Ishikawa (cell line): ENCODE results near the gene TMEM255B.

Experiments used
- CEBPB ChIP-seq: IDR thresholded peaks from 2 replicates; pipeline ENCODE4 v1.6.1; 2012
- CREB1 ChIP-seq: IDR thresholded peaks from 2 replicates; pipeline ENCODE4 v1.6.1; 2012; ENCODE audit warnings: low read depth
- EGR1 ChIP-seq: IDR thresholded peaks from 2 replicates; pipeline ENCODE4 v1.6.1; 2012
- EP300 ChIP-seq: IDR thresholded peaks from 2 replicates; pipeline ENCODE4 v1.6.1; 2012; ENCODE audit warnings: borderline replicate concordance
- FOXM1 ChIP-seq: IDR thresholded peaks from 2 replicates; pipeline ENCODE4 v1.6.1; 2012; ENCODE audit warnings: low read depth, borderline replicate concordance
- NFIC ChIP-seq: IDR thresholded peaks from 2 replicates; pipeline ENCODE4 v1.6.1; 2012
- RAD21 ChIP-seq: IDR thresholded peaks from 2 replicates; pipeline ENCODE4 v1.6.1; 2012; ENCODE audit warnings: low read depth
- TAF1 ChIP-seq: IDR thresholded peaks from 2 replicates; pipeline ENCODE4 v1.6.1; 2012; ENCODE audit warnings: low read depth, mild to moderate bottlenecking
- TCF12 ChIP-seq: IDR thresholded peaks from 2 replicates; pipeline ENCODE4 v1.6.1; 2012; ENCODE audit warnings: low read depth
- TEAD4 ChIP-seq: IDR thresholded peaks from 2 replicates; pipeline ENCODE4 v1.6.1; 2012
- YY1 ChIP-seq: IDR thresholded peaks from 2 replicates; pipeline ENCODE4 v1.6.1; 2012; ENCODE audit warnings: low read depth
- ZBTB7A ChIP-seq: IDR thresholded peaks from 2 replicates; pipeline ENCODE4 v1.6.1; 2012; ENCODE audit warnings: low read depth
- TF ChIP-seq, protein P1 (sequence below): IDR thresholded peaks from 2 replicates; pipeline ENCODE4 v1.6.1; 2012
- TF ChIP-seq, protein P2 (sequence below): IDR thresholded peaks from 2 replicates; pipeline ENCODE4 v1.6.1; 2012; ENCODE audit warnings: low read depth, mild to moderate bottlenecking
- TF ChIP-seq, protein P3 (sequence below): IDR thresholded peaks from 2 replicates; pipeline ENCODE4 v1.6.1; 2012

TMEM255B gene

DNA sequence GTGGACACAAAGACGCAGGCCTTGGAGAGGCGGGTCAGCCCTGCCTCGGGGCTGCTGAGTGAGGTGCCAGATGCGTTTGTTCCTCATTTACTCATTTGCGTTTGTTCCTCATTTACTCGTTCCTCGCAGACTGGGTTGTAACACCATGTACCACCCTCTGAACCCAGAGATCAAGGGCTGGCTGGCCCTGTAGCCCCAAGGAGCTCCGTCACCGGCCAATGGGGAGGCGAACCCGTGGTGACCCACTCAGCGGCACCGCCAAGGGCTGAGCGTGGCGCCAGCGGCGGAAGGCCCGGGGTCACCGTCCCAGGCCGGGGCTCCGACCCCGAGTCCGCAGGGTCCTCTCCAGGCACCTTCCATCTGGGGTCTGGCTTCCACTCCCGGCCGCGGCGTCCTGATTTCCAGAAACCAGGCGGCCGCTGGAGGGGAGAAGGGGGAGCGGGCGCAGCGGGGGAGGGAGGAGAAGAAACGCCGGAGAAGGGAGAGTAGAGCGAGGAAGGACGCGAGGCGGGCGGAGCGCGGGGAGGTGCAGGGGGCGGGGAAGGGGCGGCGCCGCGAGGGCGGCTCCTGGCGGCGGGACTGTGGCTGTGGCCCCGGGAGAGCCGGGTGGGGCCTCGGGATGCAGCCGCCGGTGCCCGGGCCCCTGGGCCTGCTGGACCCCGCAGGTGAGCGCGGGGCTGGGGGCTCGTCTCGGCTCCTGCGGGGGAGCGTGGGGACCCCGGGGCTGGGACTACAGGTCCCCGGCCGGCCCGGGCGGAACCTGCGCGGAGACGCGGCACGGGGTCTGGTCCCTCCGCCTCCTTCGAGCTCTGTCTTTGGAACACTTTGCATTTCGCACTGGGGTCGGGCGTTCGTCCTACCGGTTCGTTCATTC lies at the start of gene TMEM255B:
Gene TMEM255B (plus strand): TSS at position 576 of the 874 bp plus-strand sequence. CDS start 44 bp downstream, at position 620.
- no peak for TF ChIP-seq EGR1
- TF ChIP-seq CREB1 = no peak
- TF ChIP-seq TEAD4 = no peak
- TF ChIP-seq FOXM1 = no peak
- TF ChIP-seq, protein P1, sequence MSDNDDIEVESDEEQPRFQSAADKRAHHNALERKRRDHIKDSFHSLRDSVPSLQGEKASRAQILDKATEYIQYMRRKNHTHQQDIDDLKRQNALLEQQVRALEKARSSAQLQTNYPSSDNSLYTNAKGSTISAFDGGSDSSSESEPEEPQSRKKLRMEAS = no peak
- TF ChIP-seq NFIC = no peak
- TF ChIP-seq, protein P2, sequence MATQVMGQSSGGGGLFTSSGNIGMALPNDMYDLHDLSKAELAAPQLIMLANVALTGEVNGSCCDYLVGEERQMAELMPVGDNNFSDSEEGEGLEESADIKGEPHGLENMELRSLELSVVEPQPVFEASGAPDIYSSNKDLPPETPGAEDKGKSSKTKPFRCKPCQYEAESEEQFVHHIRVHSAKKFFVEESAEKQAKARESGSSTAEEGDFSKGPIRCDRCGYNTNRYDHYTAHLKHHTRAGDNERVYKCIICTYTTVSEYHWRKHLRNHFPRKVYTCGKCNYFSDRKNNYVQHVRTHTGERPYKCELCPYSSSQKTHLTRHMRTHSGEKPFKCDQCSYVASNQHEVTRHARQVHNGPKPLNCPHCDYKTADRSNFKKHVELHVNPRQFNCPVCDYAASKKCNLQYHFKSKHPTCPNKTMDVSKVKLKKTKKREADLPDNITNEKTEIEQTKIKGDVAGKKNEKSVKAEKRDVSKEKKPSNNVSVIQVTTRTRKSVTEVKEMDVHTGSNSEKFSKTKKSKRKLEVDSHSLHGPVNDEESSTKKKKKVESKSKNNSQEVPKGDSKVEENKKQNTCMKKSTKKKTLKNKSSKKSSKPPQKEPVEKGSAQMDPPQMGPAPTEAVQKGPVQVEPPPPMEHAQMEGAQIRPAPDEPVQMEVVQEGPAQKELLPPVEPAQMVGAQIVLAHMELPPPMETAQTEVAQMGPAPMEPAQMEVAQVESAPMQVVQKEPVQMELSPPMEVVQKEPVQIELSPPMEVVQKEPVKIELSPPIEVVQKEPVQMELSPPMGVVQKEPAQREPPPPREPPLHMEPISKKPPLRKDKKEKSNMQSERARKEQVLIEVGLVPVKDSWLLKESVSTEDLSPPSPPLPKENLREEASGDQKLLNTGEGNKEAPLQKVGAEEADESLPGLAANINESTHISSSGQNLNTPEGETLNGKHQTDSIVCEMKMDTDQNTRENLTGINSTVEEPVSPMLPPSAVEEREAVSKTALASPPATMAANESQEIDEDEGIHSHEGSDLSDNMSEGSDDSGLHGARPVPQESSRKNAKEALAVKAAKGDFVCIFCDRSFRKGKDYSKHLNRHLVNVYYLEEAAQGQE = no peak
- TF ChIP-seq TCF12 = no peak

DNA sequence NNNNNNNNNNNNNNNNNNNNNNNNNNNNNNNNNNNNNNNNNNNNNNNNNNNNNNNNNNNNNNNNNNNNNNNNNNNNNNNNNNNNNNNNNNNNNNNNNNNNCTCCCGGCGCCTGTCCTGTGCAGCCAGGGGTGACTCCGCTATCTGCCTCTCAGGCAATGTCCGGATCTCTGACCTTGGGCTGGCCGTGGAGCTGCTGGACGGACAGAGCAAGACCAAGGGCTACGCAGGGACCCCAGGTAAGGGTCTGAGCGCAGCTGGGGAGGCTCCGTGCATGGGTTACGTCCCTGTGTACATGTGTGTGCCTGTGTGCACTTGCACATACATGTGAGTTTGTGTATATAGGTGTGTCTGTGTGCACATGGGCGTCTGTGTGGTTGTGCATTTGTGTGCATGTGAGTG lies 36.1 kb upstream of the TMEM255B start:
- no peak for TF ChIP-seq CREB1
- no peak for TF ChIP-seq CEBPB
- no peak for TF ChIP-seq TAF1

DNA sequence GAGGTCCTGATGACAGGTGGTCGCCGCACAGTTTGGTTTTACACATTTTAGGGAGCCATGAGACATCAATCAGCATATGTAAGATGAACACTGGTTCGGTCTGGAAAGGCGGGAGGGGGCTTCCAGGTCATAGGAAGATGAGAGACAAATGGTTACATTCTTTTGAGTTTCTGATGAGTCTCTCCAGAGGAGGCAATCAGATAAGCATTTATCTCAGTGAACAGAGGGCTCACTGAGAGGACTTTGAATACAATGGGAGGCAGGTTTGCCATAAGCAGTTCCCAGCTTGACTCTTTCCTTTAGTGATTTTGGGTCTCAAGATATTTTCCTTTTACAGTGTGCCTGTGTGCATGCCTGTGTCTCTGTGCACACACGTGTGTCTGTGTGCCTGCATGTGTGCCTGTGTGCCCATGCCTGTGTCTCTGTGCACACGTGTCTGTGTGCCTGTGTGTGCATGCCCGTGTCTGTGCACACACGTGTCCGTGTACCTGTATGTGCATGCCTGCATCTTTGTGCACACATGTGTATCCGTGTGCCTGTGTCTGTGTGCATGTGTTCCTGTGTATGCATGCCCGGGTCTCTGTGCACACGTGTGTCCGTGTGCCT lies 35.5 kb upstream of the TMEM255B start:
- TF ChIP-seq YY1 = no peak

DNA sequence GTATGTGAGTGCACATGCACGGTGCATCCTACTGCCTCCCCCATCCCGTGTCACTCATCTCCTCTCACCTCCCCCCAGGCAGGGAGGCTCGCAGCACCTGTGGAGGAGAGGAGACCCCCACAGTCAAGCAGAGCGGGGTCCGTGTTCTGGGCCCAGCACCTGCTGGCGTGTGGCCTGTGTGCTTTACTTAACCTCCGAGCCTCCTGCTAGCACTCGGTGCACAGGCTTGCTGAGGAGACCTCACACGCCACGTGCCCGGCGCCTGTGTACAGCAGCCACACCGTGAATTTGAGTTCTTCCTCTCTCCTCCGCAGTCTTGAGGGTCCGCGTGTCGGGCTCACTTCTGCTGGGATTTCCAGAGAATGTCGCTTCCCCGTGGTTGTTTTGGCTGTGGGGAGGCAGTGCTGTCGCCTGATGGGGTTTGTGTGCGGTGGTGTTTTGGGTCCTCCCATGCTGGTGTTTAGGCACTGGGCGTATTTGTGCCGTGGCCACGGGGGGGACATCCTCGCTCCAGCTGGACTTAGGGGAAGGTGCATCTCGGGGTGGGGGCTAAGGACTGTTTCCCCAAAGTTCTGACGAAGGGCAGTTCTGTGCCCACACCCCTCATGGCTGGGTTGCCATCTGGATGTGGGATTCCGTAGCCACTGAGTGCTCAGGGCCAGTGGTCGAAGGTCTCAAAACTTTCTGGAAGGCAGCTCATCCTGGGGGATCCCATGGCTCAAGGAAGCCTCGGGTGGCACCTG lies 34.8 kb upstream of the TMEM255B start:
- TF ChIP-seq NFIC = no peak
- TF ChIP-seq TEAD4 = no peak
- TF ChIP-seq TAF1 = no peak
- no peak for TF ChIP-seq CREB1
- no peak for TF ChIP-seq EP300
- TF ChIP-seq YY1 = no peak
- TF ChIP-seq, protein P3, sequence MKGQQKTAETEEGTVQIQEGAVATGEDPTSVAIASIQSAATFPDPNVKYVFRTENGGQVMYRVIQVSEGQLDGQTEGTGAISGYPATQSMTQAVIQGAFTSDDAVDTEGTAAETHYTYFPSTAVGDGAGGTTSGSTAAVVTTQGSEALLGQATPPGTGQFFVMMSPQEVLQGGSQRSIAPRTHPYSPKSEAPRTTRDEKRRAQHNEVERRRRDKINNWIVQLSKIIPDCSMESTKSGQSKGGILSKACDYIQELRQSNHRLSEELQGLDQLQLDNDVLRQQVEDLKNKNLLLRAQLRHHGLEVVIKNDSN = no peak
- TF ChIP-seq EGR1 = no peak
- no peak for TF ChIP-seq FOXM1
- no peak for TF ChIP-seq RAD21

DNA sequence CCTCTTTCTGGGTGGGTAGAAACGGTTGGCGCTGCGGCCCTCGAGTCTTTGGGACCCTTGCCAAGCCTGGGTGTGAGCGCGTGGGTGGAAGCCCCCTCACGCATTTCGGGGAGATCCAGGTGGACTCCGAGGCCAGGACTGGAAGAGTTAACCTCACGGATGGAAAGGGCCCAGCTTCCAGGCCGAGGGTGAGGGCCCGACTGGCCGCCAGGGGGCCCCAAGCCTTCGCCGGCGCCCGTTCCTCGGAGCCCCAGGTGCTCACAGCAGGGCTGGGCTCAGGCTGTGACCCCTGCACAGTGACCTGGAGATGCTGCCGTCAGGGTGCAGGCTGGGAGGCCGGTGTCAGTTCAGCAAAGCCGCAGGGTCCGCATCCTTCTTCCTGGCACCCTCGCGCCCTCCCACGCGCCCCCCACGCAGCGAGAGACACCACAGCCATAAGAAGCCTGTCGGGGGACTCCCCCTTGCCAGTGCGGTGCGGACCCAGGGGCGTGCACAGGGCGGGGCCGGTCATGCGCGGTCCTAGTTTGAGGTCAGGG lies 34.2 kb upstream of the TMEM255B start:
- TF ChIP-seq RAD21 (peak; percentile 64), EGR1 (peak; percentile 75), EP300 (0 out of 2 replicates have a peak, but pooled peaks have one; percentile 9), TAF1 (no peak), ZBTB7A (0 out of 2 replicates have a peak, but pooled peaks have one; percentile 44), CEBPB (no peak), TEAD4 (no peak), TCF12 (peak; percentile 71)
- TF ChIP-seq, protein P1 = peak; percentile 59; the same call in 1 of the 2 replicates
- TF ChIP-seq, protein P3 = no peak
- TF ChIP-seq, protein P2 = no peak

DNA sequence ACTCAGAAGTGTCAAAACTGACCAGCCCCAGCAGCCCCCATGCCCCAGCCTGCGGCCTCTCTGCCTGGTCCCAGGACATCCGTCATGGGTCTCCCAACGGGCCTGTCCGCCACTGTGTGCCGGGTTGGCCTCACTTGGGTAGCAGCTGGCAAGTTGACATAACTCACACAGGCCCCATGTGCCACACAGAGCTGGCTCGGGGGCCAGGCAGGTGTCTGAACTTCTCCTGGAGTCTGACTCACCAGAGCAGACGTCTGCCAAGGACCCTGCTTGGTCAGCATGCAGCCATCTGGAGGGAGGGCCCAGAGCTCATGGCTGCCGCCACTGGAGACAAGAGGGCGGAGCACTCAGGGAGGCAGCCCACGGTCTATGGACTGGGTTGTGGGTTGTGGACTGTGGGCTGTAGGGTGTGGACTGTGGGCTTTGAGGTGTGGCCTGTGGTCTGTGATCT lies 32.0 kb upstream of the TMEM255B start:
- no peak for TF ChIP-seq TAF1
- no peak for TF ChIP-seq TCF12
- TF ChIP-seq, protein P3 = no peak
- TF ChIP-seq, protein P2 = no peak
- no peak for TF ChIP-seq CEBPB
- TF ChIP-seq FOXM1 = no peak
- no peak for TF ChIP-seq YY1
